ENCODE results near the gene INKA1.
A peak's percentile ranks its signal among the peaks of the same experiment; 100 is the strongest.

The INKA1 gene

DNA sequence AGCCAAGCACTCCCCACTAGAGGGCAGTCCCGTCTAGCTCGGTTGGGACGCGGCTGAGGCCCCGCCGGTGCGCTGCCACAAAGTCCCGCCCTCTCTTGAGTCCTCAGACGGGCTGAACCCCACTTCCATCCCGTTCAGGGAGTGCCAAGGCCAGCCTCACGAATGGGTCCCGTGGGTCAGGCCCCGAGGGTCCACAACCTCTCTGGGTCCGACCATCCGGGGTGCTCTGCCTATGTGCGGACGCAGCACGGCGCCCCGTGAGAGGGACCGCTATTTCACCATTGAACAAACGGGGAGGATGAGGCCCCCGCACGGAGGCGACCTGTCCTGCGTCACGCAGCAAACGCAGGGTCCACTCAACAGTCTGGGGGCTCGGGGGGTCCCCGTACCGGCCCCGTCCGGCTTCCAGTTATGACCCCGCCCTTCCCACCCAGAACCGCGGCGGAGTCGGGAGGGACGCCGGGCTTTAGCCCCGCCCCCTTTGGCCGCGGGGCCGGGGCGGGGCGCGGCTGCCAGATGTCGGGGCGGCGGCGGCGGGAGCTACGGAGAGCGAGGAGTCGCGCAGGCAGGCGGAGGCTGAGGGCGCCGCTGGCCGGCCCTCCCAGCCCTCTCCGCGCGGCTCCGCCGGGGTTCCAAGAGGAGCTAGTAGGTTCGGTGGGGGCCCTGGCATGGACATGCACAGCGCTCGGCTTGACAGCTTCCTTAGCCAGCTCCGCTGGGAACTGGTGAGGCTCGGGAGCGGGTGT is at the start of gene INKA1:
Gene INKA1 (plus strand): TSS at position 543 of the 746 bp plus-strand sequence. CDS start 132 bp downstream, at position 675.
- no peaks in the 10 kb centered on the region for H3K36me3 ChIP-seq (ENCODE audit: control insufficient read depth, insufficient read depth, low read length, severe bottlenecking)
- no peaks in the 10 kb centered on the region for H3K9me3 ChIP-seq (ENCODE audit: control insufficient read depth, low read length)
- peak within 1 kb of the TSS; percentile 92 for H3K9ac ChIP-seq (ENCODE audit: low read length)
- H3K4me1 ChIP-seq (ENCODE audit: control insufficient read depth, insufficient read depth, low read length): peaks cover 40% of the 10 kb centered on the region
- peak; percentile 97 for DNase-seq (ENCODE audit: low read depth)
- H3K27me3 ChIP-seq (replicated peaks; ENCODE audit: control insufficient read depth, insufficient read depth, low read length): no peaks in the 10 kb centered on the region
- H3K4me3 ChIP-seq (ENCODE audit: low read length): peak within 1 kb of the TSS; percentile 89

DNA sequence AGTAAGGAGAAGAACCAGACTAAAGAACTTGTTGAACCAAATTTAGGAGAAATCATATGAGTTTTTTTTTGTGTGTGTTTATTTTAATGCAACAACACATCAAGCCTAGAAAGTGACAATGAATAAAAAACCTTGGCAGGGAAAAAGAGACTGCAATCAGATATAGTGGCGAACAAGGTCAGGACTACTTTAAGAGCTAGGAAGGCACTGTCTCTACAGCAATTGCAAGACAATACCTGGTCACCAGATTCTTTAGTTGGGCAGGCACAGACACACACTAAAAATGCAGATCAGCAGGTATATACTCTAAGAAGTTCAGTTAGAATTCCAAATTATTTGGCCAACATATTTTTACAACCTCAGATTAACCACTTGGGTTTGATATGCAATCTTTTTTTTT is 48.5 kb upstream of the INKA1 start:
- H3K36me3 ChIP-seq (ENCODE audit: control insufficient read depth, insufficient read depth, low read length, severe bottlenecking): no peaks in the 10 kb centered on the region
- H3K9me3 ChIP-seq (ENCODE audit: control insufficient read depth, low read length): no peaks in the 10 kb centered on the region
- no peak overlapping the region for H3K9ac ChIP-seq (ENCODE audit: low read length)
- DNase-seq (ENCODE audit: low read depth): no peak
- no peak overlapping the region for H3K4me3 ChIP-seq (ENCODE audit: low read length)
- H3K27me3 ChIP-seq (replicated peaks; ENCODE audit: control insufficient read depth, insufficient read depth, low read length): no peaks in the 10 kb centered on the region
- H3K4me1 ChIP-seq (ENCODE audit: control insufficient read depth, insufficient read depth, low read length): peaks cover 6% of the 10 kb centered on the region

DNA sequence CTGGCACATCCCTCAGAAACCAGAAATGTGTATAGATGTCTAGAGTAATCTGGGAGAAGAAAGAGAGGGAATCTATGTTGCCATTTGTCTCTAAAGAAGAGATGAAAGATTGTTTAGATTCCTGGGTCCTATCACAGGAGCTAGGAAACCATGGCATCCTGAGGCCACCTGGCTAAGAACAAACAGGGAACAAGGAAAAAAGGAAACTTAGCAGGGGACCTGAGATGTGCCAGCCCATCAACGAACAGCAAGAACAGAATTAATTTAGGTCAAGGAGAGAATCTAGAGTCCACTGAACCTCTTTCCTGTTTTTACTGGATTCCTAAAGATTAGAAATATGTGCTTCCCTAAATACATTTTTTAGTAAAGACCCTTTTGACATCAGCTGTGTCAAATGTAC is 47.0 kb upstream of the INKA1 start:
- no peaks in the 10 kb centered on the region for H3K9me3 ChIP-seq (ENCODE audit: control insufficient read depth, low read length)
- no peaks in the 10 kb centered on the region for H3K36me3 ChIP-seq (ENCODE audit: control insufficient read depth, insufficient read depth, low read length, severe bottlenecking)
- no peaks in the 10 kb centered on the region for H3K27me3 ChIP-seq (replicated peaks; ENCODE audit: control insufficient read depth, insufficient read depth, low read length)
- no peak overlapping the region for H3K4me3 ChIP-seq (ENCODE audit: low read length)
- peaks cover 6% of the 10 kb centered on the region for H3K4me1 ChIP-seq (ENCODE audit: control insufficient read depth, insufficient read depth, low read length)
- H3K9ac ChIP-seq (ENCODE audit: low read length): no peak overlapping the region
- DNase-seq (ENCODE audit: low read depth): no peak

DNA sequence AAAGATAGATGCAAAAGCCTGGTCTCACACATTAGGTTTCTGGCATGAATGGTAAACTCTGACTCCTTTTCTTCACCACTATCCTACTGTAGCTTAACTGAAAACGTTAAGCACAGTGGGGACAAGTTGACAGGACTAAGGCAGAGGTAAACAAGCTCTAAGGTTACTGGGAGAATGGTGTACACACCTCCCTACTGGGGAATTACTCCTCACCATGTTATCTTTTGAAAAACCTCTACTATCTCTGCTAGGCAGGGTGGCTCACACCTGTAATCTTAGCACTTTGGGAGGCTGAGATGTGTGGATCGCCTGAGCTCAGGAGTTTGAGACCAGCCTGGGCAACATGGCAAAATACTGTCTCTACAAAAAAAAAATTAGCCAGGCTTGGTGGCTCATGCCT is 45.9 kb upstream of the INKA1 start:
- H3K36me3 ChIP-seq (ENCODE audit: control insufficient read depth, insufficient read depth, low read length, severe bottlenecking): no peaks in the 10 kb centered on the region
- no peaks in the 10 kb centered on the region for H3K9me3 ChIP-seq (ENCODE audit: control insufficient read depth, low read length)
- no peaks in the 10 kb centered on the region for H3K27me3 ChIP-seq (replicated peaks; ENCODE audit: control insufficient read depth, insufficient read depth, low read length)
- no peak for DNase-seq (ENCODE audit: low read depth)
- no peak overlapping the region for H3K4me3 ChIP-seq (ENCODE audit: low read length)
- H3K9ac ChIP-seq (ENCODE audit: low read length): no peak overlapping the region
- H3K4me1 ChIP-seq (ENCODE audit: control insufficient read depth, insufficient read depth, low read length): peaks cover 8% of the 10 kb centered on the region

DNA sequence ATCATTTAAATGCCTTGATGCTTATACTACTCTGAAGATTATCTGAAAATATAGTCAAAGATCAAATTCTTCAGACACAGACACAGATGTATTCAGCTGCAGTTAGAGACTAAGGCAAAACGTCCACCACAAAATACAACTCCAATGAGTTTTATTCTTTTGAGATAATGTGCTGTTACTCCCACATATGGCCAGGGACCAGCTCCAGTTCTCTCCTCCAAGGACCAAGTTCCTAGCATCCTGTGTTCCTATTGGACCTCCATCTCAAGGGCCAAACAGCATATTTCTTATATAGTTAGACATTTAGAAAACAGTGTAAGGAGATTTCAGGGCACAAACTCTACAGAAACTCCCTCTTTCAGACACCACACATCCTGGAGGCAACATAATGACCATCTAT is 43.8 kb upstream of the INKA1 start:
- no peak overlapping the region for H3K9ac ChIP-seq (ENCODE audit: low read length)
- H3K4me3 ChIP-seq (ENCODE audit: low read length): no peak overlapping the region
- no peaks in the 10 kb centered on the region for H3K27me3 ChIP-seq (replicated peaks; ENCODE audit: control insufficient read depth, insufficient read depth, low read length)
- DNase-seq (ENCODE audit: low read depth): no peak
- no peaks in the 10 kb centered on the region for H3K36me3 ChIP-seq (ENCODE audit: control insufficient read depth, insufficient read depth, low read length, severe bottlenecking)
- H3K9me3 ChIP-seq (ENCODE audit: control insufficient read depth, low read length): no peaks in the 10 kb centered on the region
- peaks cover 8% of the 10 kb centered on the region for H3K4me1 ChIP-seq (ENCODE audit: control insufficient read depth, insufficient read depth, low read length)

DNA sequence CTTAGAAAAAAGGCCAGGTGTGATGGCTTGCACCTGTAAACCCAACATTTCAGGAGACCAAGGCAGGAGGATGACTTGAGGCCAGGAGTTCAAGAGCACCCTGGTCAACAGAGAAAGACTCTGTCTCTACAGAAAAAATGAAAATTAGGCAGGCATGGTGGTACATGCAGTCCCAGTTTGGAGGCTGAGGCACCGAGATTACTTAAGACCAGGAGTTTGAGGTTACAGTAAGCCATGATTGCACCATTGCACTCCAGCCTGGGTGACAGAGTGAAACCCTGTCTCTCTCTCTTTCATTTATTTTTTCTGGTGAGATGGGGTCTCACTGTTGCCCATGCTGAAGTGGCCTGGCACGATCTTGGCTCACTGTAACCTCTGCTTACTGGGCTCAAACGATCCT is 41.4 kb upstream of the INKA1 start:
- H3K36me3 ChIP-seq (ENCODE audit: control insufficient read depth, insufficient read depth, low read length, severe bottlenecking): peaks cover 3% of the 10 kb centered on the region
- no peak for DNase-seq (ENCODE audit: low read depth)
- H3K9me3 ChIP-seq (ENCODE audit: control insufficient read depth, low read length): no peaks in the 10 kb centered on the region
- H3K27me3 ChIP-seq (replicated peaks; ENCODE audit: control insufficient read depth, insufficient read depth, low read length): no peaks in the 10 kb centered on the region
- no peak overlapping the region for H3K4me3 ChIP-seq (ENCODE audit: low read length)
- no peak overlapping the region for H3K9ac ChIP-seq (ENCODE audit: low read length)
- H3K4me1 ChIP-seq (ENCODE audit: control insufficient read depth, insufficient read depth, low read length): peaks cover 8% of the 10 kb centered on the region

DNA sequence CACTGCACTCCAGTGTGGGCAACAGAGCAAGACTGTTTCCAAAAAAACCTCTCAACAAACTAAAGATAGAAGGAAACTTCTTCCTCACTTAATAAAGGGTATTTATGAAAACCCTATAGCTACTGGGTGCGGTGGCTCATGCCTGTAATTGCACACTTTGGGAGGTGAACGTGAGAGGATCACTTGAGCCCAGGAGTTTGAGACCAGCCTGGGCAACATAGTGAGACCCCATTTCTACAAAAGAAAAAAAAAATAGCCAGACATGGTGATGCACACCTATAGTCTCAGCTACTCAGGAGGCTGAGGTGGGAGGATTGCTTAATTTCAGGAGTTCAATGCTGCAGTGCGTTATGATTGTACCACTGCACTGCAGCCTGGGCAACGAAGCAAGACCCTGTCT is 39.1 kb upstream of the INKA1 start:
- H3K27me3 ChIP-seq (replicated peaks; ENCODE audit: control insufficient read depth, insufficient read depth, low read length): no peaks in the 10 kb centered on the region
- H3K36me3 ChIP-seq (ENCODE audit: control insufficient read depth, insufficient read depth, low read length, severe bottlenecking): peaks cover 3% of the 10 kb centered on the region
- H3K4me1 ChIP-seq (ENCODE audit: control insufficient read depth, insufficient read depth, low read length): peaks cover 3% of the 10 kb centered on the region
- no peak overlapping the region for H3K9ac ChIP-seq (ENCODE audit: low read length)
- H3K9me3 ChIP-seq (ENCODE audit: control insufficient read depth, low read length): no peaks in the 10 kb centered on the region
- H3K4me3 ChIP-seq (ENCODE audit: low read length): no peak overlapping the region
- no peak for DNase-seq (ENCODE audit: low read depth)

DNA sequence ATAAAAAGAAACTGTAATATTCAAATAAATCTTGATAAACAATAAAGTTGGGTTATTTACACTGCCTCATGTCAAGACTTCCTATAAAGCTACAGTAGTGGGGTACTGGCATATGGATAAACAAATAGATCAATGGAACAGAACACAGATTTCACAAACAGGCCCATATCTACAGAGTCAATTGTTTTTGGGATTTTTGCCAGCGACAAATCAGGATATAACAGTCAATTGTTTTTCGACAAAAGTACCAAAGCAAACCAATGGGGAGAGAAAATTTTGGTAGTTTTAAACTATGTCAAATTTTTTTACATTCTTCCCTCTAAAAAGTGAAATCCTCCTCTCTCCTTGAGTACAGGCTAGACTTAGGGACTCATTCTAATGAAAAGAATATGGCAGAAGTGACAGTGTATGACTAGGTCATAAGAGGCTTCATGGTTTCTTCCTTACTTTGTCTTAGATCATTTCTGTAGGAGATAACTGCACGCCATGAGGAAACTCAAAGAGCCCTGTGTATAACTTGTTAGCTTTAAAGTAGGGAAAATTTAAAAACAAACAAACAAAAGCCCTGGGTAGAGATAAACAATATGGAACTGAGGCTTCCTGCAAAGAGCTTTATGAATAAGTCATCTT is 33.7 kb upstream of the INKA1 start:
- Histone ChIP-seq H3K4me1 (ENCODE audit: control insufficient read depth, insufficient read depth, low read length) (no peaks in the 10 kb centered on the region), H3K27me3 (replicated peaks; ENCODE audit: control insufficient read depth, insufficient read depth, low read length) (no peaks in the 10 kb centered on the region), H3K36me3 (ENCODE audit: control insufficient read depth, insufficient read depth, low read length, severe bottlenecking) (peaks cover 3% of the 10 kb centered on the region), H3K4me3 (ENCODE audit: low read length) (no peak overlapping the region), H3K9me3 (ENCODE audit: control insufficient read depth, low read length) (no peaks in the 10 kb centered on the region), H3K9ac (ENCODE audit: low read length) (no peak overlapping the region)
- peak; percentile 22 for DNase-seq (ENCODE audit: low read depth)

DNA sequence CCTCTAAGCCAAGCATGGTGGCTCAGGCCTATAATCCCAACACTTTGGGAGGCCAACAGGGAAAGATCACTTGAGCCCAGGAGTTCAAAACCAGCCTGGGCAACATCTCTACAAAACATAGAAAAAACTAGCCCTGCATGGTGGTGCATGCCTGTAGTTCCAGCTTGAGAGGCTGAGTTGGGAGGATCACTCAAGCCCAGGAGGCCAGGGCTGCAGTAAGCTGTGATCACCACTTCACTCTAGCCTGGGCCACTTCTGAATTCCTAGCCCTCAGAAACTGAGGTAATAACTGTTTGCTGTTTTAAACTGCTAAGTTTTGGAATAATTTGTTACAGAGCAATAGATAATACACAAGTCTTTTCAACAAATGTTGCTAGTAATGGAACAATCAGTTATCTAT is 33.1 kb upstream of the INKA1 start:
- H3K9me3 ChIP-seq (ENCODE audit: control insufficient read depth, low read length): no peaks in the 10 kb centered on the region
- no peaks in the 10 kb centered on the region for H3K4me1 ChIP-seq (ENCODE audit: control insufficient read depth, insufficient read depth, low read length)
- H3K27me3 ChIP-seq (replicated peaks; ENCODE audit: control insufficient read depth, insufficient read depth, low read length): no peaks in the 10 kb centered on the region
- no peak overlapping the region for H3K4me3 ChIP-seq (ENCODE audit: low read length)
- no peak for DNase-seq (ENCODE audit: low read depth)
- H3K36me3 ChIP-seq (ENCODE audit: control insufficient read depth, insufficient read depth, low read length, severe bottlenecking): peaks cover 3% of the 10 kb centered on the region
- H3K9ac ChIP-seq (ENCODE audit: low read length): no peak overlapping the region

DNA sequence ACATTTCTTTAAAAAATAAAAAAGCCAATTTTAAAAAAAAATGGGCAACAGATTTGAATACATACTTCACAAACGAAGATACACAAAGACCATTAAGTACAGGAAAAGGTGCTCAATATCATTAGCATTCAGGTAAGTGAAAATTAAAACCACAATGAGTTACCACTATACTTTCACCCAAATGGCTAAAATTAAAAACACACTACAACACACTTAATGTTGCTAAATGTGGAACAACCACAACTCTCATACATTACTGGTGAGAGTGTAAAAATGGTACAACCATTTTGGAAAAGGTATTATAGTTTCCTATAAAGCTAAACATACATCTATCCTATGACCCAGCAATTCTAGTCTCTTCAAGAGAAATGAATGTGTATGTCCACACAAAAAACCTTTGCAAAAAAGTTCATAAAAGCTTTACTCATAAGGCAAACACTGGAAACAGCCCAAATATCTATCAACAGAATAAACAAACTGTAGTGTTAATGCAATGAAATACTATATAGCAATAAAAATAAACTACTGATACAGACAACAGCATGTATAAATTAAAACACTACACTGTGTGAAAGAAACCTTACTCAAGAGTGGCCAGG is 31.6 kb upstream of the INKA1 start:
- Histone ChIP-seq H3K9me3 (ENCODE audit: control insufficient read depth, low read length) (no peaks in the 10 kb centered on the region), H3K27me3 (replicated peaks; ENCODE audit: control insufficient read depth, insufficient read depth, low read length) (no peaks in the 10 kb centered on the region), H3K36me3 (ENCODE audit: control insufficient read depth, insufficient read depth, low read length, severe bottlenecking) (no peaks in the 10 kb centered on the region), H3K4me1 (ENCODE audit: control insufficient read depth, insufficient read depth, low read length) (no peaks in the 10 kb centered on the region), H3K9ac (ENCODE audit: low read length) (no peak overlapping the region), H3K4me3 (ENCODE audit: low read length) (no peak overlapping the region)
- DNase-seq (ENCODE audit: low read depth): peak; percentile 11

DNA sequence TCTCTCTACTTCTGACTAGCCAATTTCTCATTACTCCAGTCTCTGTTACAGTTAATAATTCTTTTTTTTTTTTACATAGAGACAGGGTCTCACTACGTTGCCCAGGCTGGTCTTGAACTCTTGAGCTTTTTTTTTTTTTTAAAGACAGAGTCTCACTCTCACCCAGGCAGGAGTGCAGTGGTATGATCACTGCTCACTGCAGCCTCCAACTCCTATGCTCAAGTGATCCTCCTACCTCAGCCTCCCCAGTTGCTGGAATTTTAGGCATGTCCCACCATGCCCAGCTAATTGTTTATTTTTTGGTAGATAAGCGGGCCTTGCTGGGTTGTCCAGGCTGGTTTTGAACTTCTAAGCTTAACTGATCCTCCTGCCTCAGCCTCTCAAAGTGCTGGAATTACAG is 30.4 kb upstream of the INKA1 start:
- Histone ChIP-seq H3K9me3 (ENCODE audit: control insufficient read depth, low read length) (no peaks in the 10 kb centered on the region), H3K4me1 (ENCODE audit: control insufficient read depth, insufficient read depth, low read length) (no peaks in the 10 kb centered on the region), H3K4me3 (ENCODE audit: low read length) (no peak overlapping the region), H3K36me3 (ENCODE audit: control insufficient read depth, insufficient read depth, low read length, severe bottlenecking) (no peaks in the 10 kb centered on the region), H3K9ac (ENCODE audit: low read length) (no peak overlapping the region), H3K27me3 (replicated peaks; ENCODE audit: control insufficient read depth, insufficient read depth, low read length) (no peaks in the 10 kb centered on the region)
- no peak for DNase-seq (ENCODE audit: low read depth)

All from adipocyte (in vitro differentiated cells).